SK-N-SH (cell line): ENCODE data around the gene EXOC3L1. TPM values are rescaled to one million over a fixed set of nuclear protein-coding genes. Genes with fewer than 3 reads are reported as not detected.

Experiments used
- CTCF ChIA-PET: fragments of 300-600, 350-600 bp; formaldehyde crosslinking; extraction: SDS; loops from one replicate; lab custom pipeline; 2021; lab: Yijun Ruan, JAX
- POLR2A ChIA-PET: fragments of 350-600 bp; sonication (Branson Sonifier 250); formaldehyde crosslinking; extraction: SDS; loops from one replicate; lab custom pipeline; 2020; ENCODE audit warnings: antibody characterized with exemption, inconsistent platforms; lab: Yijun Ruan, JAX
- DNase-seq: peaks from one replicate; pipeline ENCODE4 v3.0.0; 2012
- H2AFZ ChIP-seq: fragments of 200-600 bp; sonication (generic); 2 replicates; pipeline ENCODE4 v1.8.1; 2016; ENCODE audit warnings: antibody characterized with exemption, mild to moderate bottlenecking, low read depth
- H3F3A ChIP-seq: fragments of 200-600 bp; sonication (generic); replicated peaks from 2 replicates; pipeline ENCODE3; 2016; ENCODE audit warnings: antibody characterized with exemption, mild to moderate bottlenecking; ENCODE audit not compliant: insufficient read depth
- H3K27ac ChIP-seq, 2 experiments: fragments of 200-500 bp in 1 of 2; fragments of 200-600 bp in 1 of 2; sonication (Bioruptor generic) in 1 of 2; sonication (generic), shearing (Covaris generic) in 1 of 2; 2 replicates each; pipeline versions ENCODE4 v1.5.1 to v1.6.1; 2014 to 2016; ENCODE audit warnings: low read depth in 2 of 2, inconsistent platforms in 1 of 2, low read length in 1 of 2, mild to moderate bottlenecking in 1 of 2, mixed read lengths in 1 of 2
- H3K27me3 ChIP-seq: fragments of 200-600 bp; sonication (generic), shearing (Covaris generic); 2 replicates; pipeline ENCODE4 v1.6.1; 2016; ENCODE audit warnings: mixed run types; ENCODE audit not compliant: insufficient read depth
- H3K36me3 ChIP-seq, 2 experiments: fragments of 200-500 bp in 1 of 2; fragments of 200-600 bp in 1 of 2; sonication (Bioruptor generic) in 1 of 2; sonication (generic) in 1 of 2; replicated peaks in 1 of 2; 2 replicates each; pipeline versions ENCODE3 to v1.5.1; 2014 to 2016; ENCODE audit warnings: low read length in 1 of 2, mild to moderate bottlenecking in 1 of 2; ENCODE audit not compliant: insufficient read depth in 2 of 2, control insufficient read depth in 1 of 2
- H3K4me1 ChIP-seq, 2 experiments: fragments of 200-500 bp in 1 of 2; fragments of 200-600 bp in 1 of 2; sonication (Bioruptor generic) in 1 of 2; sonication (generic), shearing (Covaris generic) in 1 of 2; 2 replicates each; pipeline versions ENCODE4 v1.5.1 to v1.6.1; 2014 to 2016; ENCODE audit warnings: low read depth in 1 of 2, low read length in 1 of 2, mixed run types in 1 of 2; ENCODE audit not compliant: insufficient read depth in 2 of 2, control insufficient read depth in 1 of 2
- H3K4me2 ChIP-seq: fragments of 200-600 bp; sonication (generic), shearing (Covaris generic); 2 replicates; pipeline ENCODE4 v1.6.1; 2017; ENCODE audit warnings: mixed run types
- H3K4me3 ChIP-seq, 2 experiments: fragments of 200-500 bp in 1 of 2; fragments of 200-600 bp in 1 of 2; sonication (Bioruptor generic) in 1 of 2; sonication (generic), shearing (Covaris generic) in 1 of 2; 2 replicates each; pipeline versions ENCODE4 v1.5.1 to v1.8.1; 2014 to 2016; ENCODE audit warnings: low read depth in 2 of 2, inconsistent platforms in 1 of 2, low read length in 1 of 2, mild to moderate bottlenecking in 1 of 2, mixed read lengths in 1 of 2, moderate library complexity in 1 of 2
- H3K79me2 ChIP-seq: fragments of 200-600 bp; sonication (generic); 2 replicates; pipeline ENCODE4 v1.8.1; 2017; ENCODE audit warnings: mild to moderate bottlenecking; ENCODE audit not compliant: insufficient read depth
- H3K9ac ChIP-seq: fragments of 200-600 bp; sonication (generic); 2 replicates; pipeline ENCODE4 v1.6.1; 2017; ENCODE audit warnings: mixed run types
- H3K9me2 ChIP-seq: fragments of 200-600 bp; sonication (generic); 2 replicates; pipeline ENCODE4 v1.6.1; 2017; ENCODE audit warnings: mixed run types
- H3K9me3 ChIP-seq: fragments of 200-600 bp; sonication (generic); 2 replicates; pipeline ENCODE4 v1.6.1; 2017; ENCODE audit warnings: mixed run types, mild to moderate bottlenecking, moderate library complexity
- H4K20me1 ChIP-seq: fragments of 200-600 bp; sonication (generic); 2 replicates; pipeline ENCODE4 v1.6.1; 2017; ENCODE audit warnings: mild to moderate bottlenecking, mixed run types; ENCODE audit not compliant: insufficient read depth
- EP300 ChIP-seq, 2 experiments: IDR thresholded peaks; 2 replicates each; pipeline versions ENCODE4 v1.4.0 to v1.6.1; 2012; ENCODE audit warnings: borderline replicate concordance in 1 of 2, low read depth in 1 of 2, low read length in 1 of 2
- EZH2phosphoT487 ChIP-seq: fragments of 200-600 bp; sonication (generic); IDR thresholded peaks from 2 replicates; pipeline ENCODE4 v1.6.1; 2017; ENCODE audit warnings: low read depth, mixed run types, mild to moderate bottlenecking, antibody characterized with exemption, moderate library complexity, borderline replicate concordance
- POLR2AphosphoS5 ChIP-seq: IDR thresholded peaks from 2 replicates; pipeline ENCODE4 v1.6.1; 2012; ENCODE audit warnings: low read depth, low read length
- REST ChIP-seq: IDR thresholded peaks from 2 replicates; pipeline ENCODE4 v1.6.1; 2012; ENCODE audit warnings: mild to moderate bottlenecking, low read depth, low read length, moderate library complexity
- SIN3A ChIP-seq: IDR thresholded peaks from 2 replicates; pipeline ENCODE4 v1.6.1; 2012; ENCODE audit warnings: low read depth, mild to moderate bottlenecking, low read length, moderate library complexity, borderline replicate concordance
- YY1 ChIP-seq: IDR thresholded peaks from 2 replicates; pipeline ENCODE4 v1.4.0; 2012; ENCODE audit warnings: low read depth, mild to moderate bottlenecking
- WGBS: methylation state at CpG from one replicate; pipeline ENCODE4 v1.1.6; 2017; ENCODE audit warnings: low lambda C conversion rate; 5-methylcytosine and 5-hydroxymethylcytosine counted together
- polyA plus RNA-seq, 3 experiments: library from polyadenylated mRNA; depleted of rRNA; stranded (reverse); fragments of >200 nt; gene quantifications; 2 replicates each; pipeline ENCODE4 v1.2.3, GENCODE V29; 2012
- TF ChIP-seq, protein P1 (sequence below): IDR thresholded peaks from 2 replicates; pipeline ENCODE4; 2012

The EXOC3L1 gene
- polyA plus RNA-seq, 1 of the 3 experiments (the other 2 are of a cell fraction) = 0.46 TPM

- no peak for TF ChIP-seq REST
- TF ChIP-seq, protein P1, sequence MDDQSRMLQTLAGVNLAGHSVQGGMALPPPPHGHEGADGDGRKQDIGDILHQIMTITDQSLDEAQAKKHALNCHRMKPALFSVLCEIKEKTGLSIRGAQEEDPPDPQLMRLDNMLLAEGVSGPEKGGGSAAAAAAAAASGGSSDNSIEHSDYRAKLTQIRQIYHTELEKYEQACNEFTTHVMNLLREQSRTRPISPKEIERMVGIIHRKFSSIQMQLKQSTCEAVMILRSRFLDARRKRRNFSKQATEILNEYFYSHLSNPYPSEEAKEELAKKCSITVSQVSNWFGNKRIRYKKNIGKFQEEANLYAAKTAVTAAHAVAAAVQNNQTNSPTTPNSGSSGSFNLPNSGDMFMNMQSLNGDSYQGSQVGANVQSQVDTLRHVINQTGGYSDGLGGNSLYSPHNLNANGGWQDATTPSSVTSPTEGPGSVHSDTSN = peak; percentile 30; the same call in 1 of the 2 replicates
- no peak for TF ChIP-seq EZH2phosphoT487
- TF ChIP-seq EP300 (IDR thresholded peaks at IDR 0.05; ENCODE audit: borderline replicate concordance in 1 of 2, low read depth in 1 of 2, low read length in 1 of 2) = 0 out of 4 replicates have a peak, but pooled peaks of 1 of the 2 experiments have one; percentile 10
- TF ChIP-seq YY1 = peak; percentile 62; the same call in 1 of the 2 replicates
- peak; percentile 44; the same call in 1 of the 2 replicates for TF ChIP-seq POLR2AphosphoS5
Observed at GRCh38 chr16:67191995-67192681, 2.2 kb upstream of the EXOC3L1 start, which contains the start of gene E2F4 (continued).

- no peak for TF ChIP-seq SIN3A
- TF ChIP-seq, all 33 proteins: peak for 0
- CTCF ChIA-PET = interaction anchor here (2.5 kb wide), 1 partner anchor 36 kb away, joined by 9 read pairs; no protein-coding TSS in a partner anchor
- H3K9ac ChIP-seq = no peak overlapping the region
Observed at GRCh38 chr16:67191411-67191994, 1.6 kb upstream of the EXOC3L1 start.

More at GRCh38 chr16:67191411-67191994, 1.6 kb upstream of the EXOC3L1 start:
- Histone ChIP-seq H4K20me1 (peaks cover 21% of the 10 kb centered on the region), H3K4me1 (peaks cover 15 to 25% of the 10 kb centered on the region in 2 experiments; a peak in 3 of 4 replicates), H3F3A (peaks cover 24% of the 10 kb centered on the region), H3K27ac (peak overlapping the region in 1 of 2 experiments; percentile 24; a peak in 1 of 4 replicates), H3K79me2 (peaks cover 49% of the 10 kb centered on the region), H3K27me3 (no peaks in the 10 kb centered on the region), H3K36me3 (peaks cover 20 to 34% of the 10 kb centered on the region in 2 experiments), H3K9me3 (no peaks in the 10 kb centered on the region), H3K9me2 (no peaks in the 10 kb centered on the region), H3K4me3 (peak overlapping the region; percentile 96 to 99), H2AFZ (no peak overlapping the region), H3K4me2 (peak overlapping the region; percentile 100)
- no peak for DNase-seq
- 28% methylated on average over 9 of the region's 9 CpGs for WGBS
- POLR2A ChIA-PET = interaction anchor here (1.3 kb wide), 1 partner anchor 35 kb away, joined by 4 read pairs; the partner anchor contains the start of gene TMEM208
